HUES6 (cell line): ENCODE results near the gene HCN4.

Experiments used
- H3K27ac ChIP-seq: 2 replicates; pipeline ENCODE4 v1.7.0; 2013; ENCODE audit warnings: low read depth, mild to moderate bottlenecking, low read length, inconsistent platforms
- H3K27me3 ChIP-seq: 2 replicates; pipeline ENCODE4 v1.6.1; 2013; ENCODE audit warnings: low read length; ENCODE audit not compliant: control insufficient read depth, insufficient read depth
- H3K36me3 ChIP-seq: 2 replicates; pipeline ENCODE4 v1.6.1; 2013; ENCODE audit warnings: low read length; ENCODE audit not compliant: control insufficient read depth, insufficient read depth
- H3K4me1 ChIP-seq: 2 replicates; pipeline ENCODE4 v1.6.1; 2013; ENCODE audit warnings: low read length; ENCODE audit not compliant: control insufficient read depth, insufficient read depth
- H3K4me3 ChIP-seq: 2 replicates; pipeline ENCODE4 v1.5.1; 2013; ENCODE audit warnings: low read depth, low read length
- H3K9ac ChIP-seq: one replicate; pipeline ENCODE4 v1.6.1; 2013; ENCODE audit warnings: mild to moderate bottlenecking, low read length
- H3K9me3 ChIP-seq: 2 replicates; pipeline ENCODE4 v1.6.1; 2013; ENCODE audit warnings: low read depth, low read length; ENCODE audit not compliant: control insufficient read depth, insufficient read depth

HCN4 gene

GRCh38 chr15:73333001-73333400, 35.8 kb downstream of the HCN4 start:
- H3K27me3 ChIP-seq: no peaks in the 10 kb centered on the region
- no peak overlapping the region for H3K27ac ChIP-seq
- H3K4me1 ChIP-seq: peaks cover 14% of the 10 kb centered on the region
- no peaks in the 10 kb centered on the region for H3K9me3 ChIP-seq
- peaks cover 3% of the 10 kb centered on the region; the same call in 1 of the 2 replicates for H3K36me3 ChIP-seq
- no peak overlapping the region for H3K9ac ChIP-seq
- no peak overlapping the region for H3K4me3 ChIP-seq

GRCh38 chr15:73331991-73332925, 36.5 kb downstream of the HCN4 start:
- Histone ChIP-seq H3K9ac (no peak overlapping the region), H3K27ac (no peak overlapping the region), H3K36me3 (peaks cover 8% of the 10 kb centered on the region; the same call in 1 of the 2 replicates), H3K27me3 (no peaks in the 10 kb centered on the region), H3K9me3 (no peaks in the 10 kb centered on the region), H3K4me1 (peaks cover 14% of the 10 kb centered on the region), H3K4me3 (no peak overlapping the region)

GRCh38 chr15:73331501-73331900, 37.3 kb downstream of the HCN4 start:
- Histone ChIP-seq H3K36me3 (peaks cover 8% of the 10 kb centered on the region; the same call in 1 of the 2 replicates), H3K4me1 (peaks cover 14% of the 10 kb centered on the region), H3K27me3 (no peaks in the 10 kb centered on the region), H3K27ac (no peak overlapping the region), H3K9me3 (no peaks in the 10 kb centered on the region), H3K4me3 (no peak overlapping the region), H3K9ac (no peak overlapping the region)

GRCh38 chr15:73330206-73331051, 38.3 kb downstream of the HCN4 start:
- Histone ChIP-seq H3K27ac (no peak overlapping the region), H3K36me3 (peaks cover 8% of the 10 kb centered on the region; the same call in 1 of the 2 replicates), H3K4me3 (no peak overlapping the region), H3K4me1 (peaks cover 14% of the 10 kb centered on the region), H3K9me3 (no peaks in the 10 kb centered on the region), H3K9ac (no peak overlapping the region), H3K27me3 (no peaks in the 10 kb centered on the region)

GRCh38 chr15:73329501-73330200, 39.1 kb downstream of the HCN4 start:
- Histone ChIP-seq H3K27ac (no peak overlapping the region), H3K36me3 (peaks cover 13% of the 10 kb centered on the region; the same call in 1 of the 2 replicates), H3K9me3 (no peaks in the 10 kb centered on the region), H3K9ac (no peak overlapping the region), H3K27me3 (no peaks in the 10 kb centered on the region), H3K4me3 (no peak overlapping the region), H3K4me1 (peaks cover 14% of the 10 kb centered on the region)

- Histone ChIP-seq H3K27me3 (no peaks in the 10 kb centered on the region), H3K4me3 (no peak overlapping the region), H3K9me3 (no peaks in the 10 kb centered on the region), H3K27ac (no peak overlapping the region), H3K36me3 (peaks cover 13% of the 10 kb centered on the region; the same call in 1 of the 2 replicates), H3K9ac (no peak overlapping the region), H3K4me1 (peaks cover 14% of the 10 kb centered on the region)
Observed at GRCh38 chr15:73328981-73329380, 39.8 kb downstream of the HCN4 start.

GRCh38 chr15:73328149-73328820, 40.5 kb downstream of the HCN4 start:
- H3K4me3 ChIP-seq: no peak overlapping the region
- no peaks in the 10 kb centered on the region for H3K27me3 ChIP-seq
- peaks cover 19% of the 10 kb centered on the region; the same call in 1 of the 2 replicates for H3K36me3 ChIP-seq
- H3K9ac ChIP-seq: no peak overlapping the region
- H3K9me3 ChIP-seq: no peaks in the 10 kb centered on the region
- peaks cover 14% of the 10 kb centered on the region for H3K4me1 ChIP-seq
- H3K27ac ChIP-seq: no peak overlapping the region

- H3K4me3 ChIP-seq: no peak overlapping the region
Observed at GRCh38 chr15:73326157-73326556, 42.6 kb downstream of the HCN4 start.

GRCh38 chr15:73325191-73325861, 43.4 kb downstream of the HCN4 start:
- peaks cover 4% of the 10 kb centered on the region for H3K4me1 ChIP-seq
- no peaks in the 10 kb centered on the region for H3K27me3 ChIP-seq
- H3K27ac ChIP-seq: no peak overlapping the region
- H3K9me3 ChIP-seq: no peaks in the 10 kb centered on the region
- peaks cover 20% of the 10 kb centered on the region; the same call in 1 of the 2 replicates for H3K36me3 ChIP-seq
- no peak overlapping the region for H3K9ac ChIP-seq
- no peak overlapping the region for H3K4me3 ChIP-seq

More at GRCh38 chr15:73326157-73326556, 42.6 kb downstream of the HCN4 start:
- Histone ChIP-seq H3K4me1 (peaks cover 12% of the 10 kb centered on the region), H3K27me3 (no peaks in the 10 kb centered on the region), H3K36me3 (peaks cover 20% of the 10 kb centered on the region; the same call in 1 of the 2 replicates), H3K9ac (no peak overlapping the region), H3K27ac (no peak overlapping the region), H3K9me3 (no peaks in the 10 kb centered on the region)
